ENCODE results near the gene LGALS9.
"Not testable (repeated sequence)": the region's sequence is repeated elsewhere in the genome, so short reads cannot be mapped to it uniquely, and the experiment has no call there.

Gene LGALS9

GRCh38 chr17:27654136-27654535, 23.1 kb downstream of the LGALS9 start:
- no peak for DNase-seq (ENCODE audit: low read depth in 2 of 2)

- DNase-seq (ENCODE audit: low read depth in 2 of 2), result peak; percentile 36 to 48
Observed at GRCh38 chr17:27654654-27655524, 23.9 kb downstream of the LGALS9 start.

- DNase-seq (ENCODE audit: low read depth in 2 of 2), result not testable (repeated sequence)
Observed at GRCh38 chr17:27655525-27656111, 24.6 kb downstream of the LGALS9 start.

- not testable (repeated sequence) for DNase-seq (ENCODE audit: low read depth in 2 of 2)
Observed at GRCh38 chr17:27656620-27657019, 25.6 kb downstream of the LGALS9 start.

GRCh38 chr17:27657620-27658019, 26.6 kb downstream of the LGALS9 start:
- no peak for DNase-seq (ENCODE audit: low read depth in 2 of 2)

- no peak for DNase-seq (ENCODE audit: low read depth in 2 of 2)
Observed at GRCh38 chr17:27659683-27660082, 28.7 kb downstream of the LGALS9 start.

- DNase-seq (ENCODE audit: low read depth in 2 of 2), result no peak
Observed at GRCh38 chr17:27660436-27660835, 29.4 kb downstream of the LGALS9 start.

- no peak for DNase-seq (ENCODE audit: low read depth in 2 of 2)
Observed at GRCh38 chr17:27663936-27664605, 33.1 kb downstream of the LGALS9 start.

GRCh38 chr17:27664606-27664965, 33.6 kb downstream of the LGALS9 start:
- DNase-seq (ENCODE audit: low read depth in 2 of 2), result no peak

GRCh38 chr17:27665549-27665948, 34.6 kb downstream of the LGALS9 start:
- no peak for DNase-seq (ENCODE audit: low read depth in 2 of 2)

- not testable (repeated sequence) for DNase-seq (ENCODE audit: low read depth in 2 of 2)
Observed at GRCh38 chr17:27666270-27666669, 35.3 kb downstream of the LGALS9 start.

GRCh38 chr17:27666831-27667560, 36.0 kb downstream of the LGALS9 start:
- DNase-seq (ENCODE audit: low read depth in 2 of 2), result no peak

GRCh38 chr17:27667656-27668487, 36.9 kb downstream of the LGALS9 start:
- DNase-seq (ENCODE audit: low read depth in 2 of 2), result no peak

GRCh38 chr17:27668488-27668823, 37.5 kb downstream of the LGALS9 start:
- no peak for DNase-seq (ENCODE audit: low read depth in 2 of 2)

- no peak for DNase-seq (ENCODE audit: low read depth in 2 of 2)
Observed at GRCh38 chr17:27669136-27669535, 38.1 kb downstream of the LGALS9 start.

GRCh38 chr17:27669850-27670249, 38.9 kb downstream of the LGALS9 start:
- DNase-seq (ENCODE audit: low read depth in 2 of 2), result no peak

- no peak for DNase-seq (ENCODE audit: low read depth in 2 of 2)
Observed at GRCh38 chr17:27670791-27671590, 40.0 kb downstream of the LGALS9 start.

GRCh38 chr17:27671591-27671910, 40.6 kb downstream of the LGALS9 start:
- no peak for DNase-seq (ENCODE audit: low read depth in 2 of 2)

- DNase-seq (ENCODE audit: low read depth in 2 of 2), result not testable (repeated sequence)
Observed at GRCh38 chr17:27671977-27672480, 41.0 kb downstream of the LGALS9 start.

GRCh38 chr17:27674335-27674734, 43.3 kb downstream of the LGALS9 start:
- DNase-seq (ENCODE audit: low read depth in 2 of 2), result no peak

Measured in stimulated activated CD8-positive, alpha-beta memory T cell treated with anti-CD3 and anti-CD28 coated beads, Interleukin-7, amount 100 ng/mL, for 1 hour (primary cell).